T follicular helper cell (primary cell): ENCODE measurements around the gene ARL2BP.

Experiments
- DNase-seq: peaks from one replicate; pipeline ENCODE4 v3.0.0-alpha.2; 2020; ENCODE audit warnings: low read depth

Gene ARL2BP

GRCh38 chr16:57235128-57236021, 9.7 kb upstream of the ARL2BP start:
- no peak for DNase-seq

- DNase-seq, result no peak
Observed at GRCh38 chr16:57236022-57236350, 9.1 kb upstream of the ARL2BP start.

- DNase-seq, result no peak
Observed at GRCh38 chr16:57238682-57239081, 6.4 kb upstream of the ARL2BP start.

GRCh38 chr16:57239107-57239506, 6.0 kb upstream of the ARL2BP start:
- DNase-seq, result no peak

GRCh38 chr16:57240851-57241250, 4.2 kb upstream of the ARL2BP start:
- no peak for DNase-seq

- DNase-seq, result no peak
Observed at GRCh38 chr16:57242650-57243049, 2.4 kb upstream of the ARL2BP start.

GRCh38 chr16:57244463-57244766, 644 bp upstream of the ARL2BP start:
- no peak for DNase-seq

- no peak for DNase-seq
Observed at GRCh38 chr16:57245472-57246113, 534 bp downstream of the ARL2BP start.

- no peak for DNase-seq
Observed at GRCh38 chr16:57251352-57251751, 6.3 kb downstream of the ARL2BP start.

- DNase-seq, result no peak
Observed at GRCh38 chr16:57252148-57252721, 7.2 kb downstream of the ARL2BP start.

- DNase-seq, result no peak
Observed at GRCh38 chr16:57253466-57253865, 8.4 kb downstream of the ARL2BP start.

- no peak for DNase-seq
Observed at GRCh38 chr16:57255686-57256415, 10.8 kb downstream of the ARL2BP start.

GRCh38 chr16:57256601-57257395, 11.7 kb downstream of the ARL2BP start:
- DNase-seq, result no peak

GRCh38 chr16:57257455-57258070, 12.5 kb downstream of the ARL2BP start:
- DNase-seq, result no peak

- no peak for DNase-seq
Observed at GRCh38 chr16:57258226-57258909, 13.3 kb downstream of the ARL2BP start.

GRCh38 chr16:57258910-57259475, 13.9 kb downstream of the ARL2BP start:
- no peak for DNase-seq

GRCh38 chr16:57260294-57260929, 15.4 kb downstream of the ARL2BP start:
- no peak for DNase-seq

GRCh38 chr16:57261806-57262205, 16.7 kb downstream of the ARL2BP start:
- no peak for DNase-seq

GRCh38 chr16:57262841-57263540, 17.9 kb downstream of the ARL2BP start:
- no peak for DNase-seq
